ENCODE measurements around the gene IQGAP2.
"Not testable (repeated sequence)": the region's sequence is repeated elsewhere in the genome, so short reads cannot be mapped to it uniquely, and the experiment has no call there.

IQGAP2 gene
- 284 to 307 reads per million in 2 experiments for total RNA-seq

- peak; percentile 73 for DNase-seq (ENCODE audit: low read depth)
Measured at GRCh38 chr5:76402886-76403765, at the start of gene IQGAP2. IQGAP2 (plus strand) TSS chr5:76403285; CDS start chr5:76403546, 261 bp downstream.

GRCh38 chr5:76356887-76357286 lies 46.2 kb upstream of the IQGAP2 start:
- DNase-seq (ENCODE audit: low read depth) = no peak

- no peak for DNase-seq (ENCODE audit: low read depth)
Measured at GRCh38 chr5:76363352-76364225, 39.5 kb upstream of the IQGAP2 start.

- DNase-seq (ENCODE audit: low read depth) = no peak
Measured at GRCh38 chr5:76364226-76364589, 38.9 kb upstream of the IQGAP2 start.

GRCh38 chr5:76365561-76365960 lies 37.5 kb upstream of the IQGAP2 start:
- no peak for DNase-seq (ENCODE audit: low read depth)

- DNase-seq (ENCODE audit: low read depth) = no peak
Measured at GRCh38 chr5:76366596-76366995, 36.5 kb upstream of the IQGAP2 start.

- DNase-seq (ENCODE audit: low read depth) = no peak
Measured at GRCh38 chr5:76367623-76368371, 35.3 kb upstream of the IQGAP2 start.

GRCh38 chr5:76368941-76369340 lies 34.1 kb upstream of the IQGAP2 start:
- DNase-seq (ENCODE audit: low read depth) = no peak

- not testable (repeated sequence) for DNase-seq (ENCODE audit: low read depth)
Measured at GRCh38 chr5:76369668-76370067, 33.4 kb upstream of the IQGAP2 start.

- no peak for DNase-seq (ENCODE audit: low read depth)
Measured at GRCh38 chr5:76371960-76372322, 31.1 kb upstream of the IQGAP2 start.

- no peak for DNase-seq (ENCODE audit: low read depth)
Measured at GRCh38 chr5:76372323-76373054, 30.6 kb upstream of the IQGAP2 start.

GRCh38 chr5:76376148-76376865 lies 26.8 kb upstream of the IQGAP2 start:
- no peak for DNase-seq (ENCODE audit: low read depth)

GRCh38 chr5:76376866-76377230 lies 26.2 kb upstream of the IQGAP2 start:
- DNase-seq (ENCODE audit: low read depth) = no peak

- DNase-seq (ENCODE audit: low read depth) = no peak
Measured at GRCh38 chr5:76378355-76378754, 24.7 kb upstream of the IQGAP2 start.

- no peak for DNase-seq (ENCODE audit: low read depth)
Measured at GRCh38 chr5:76379316-76379715, 23.8 kb upstream of the IQGAP2 start.

- no peak for DNase-seq (ENCODE audit: low read depth)
Measured at GRCh38 chr5:76379855-76380254, 23.2 kb upstream of the IQGAP2 start.

GRCh38 chr5:76380346-76381066 lies 22.6 kb upstream of the IQGAP2 start:
- DNase-seq (ENCODE audit: low read depth) = no peak

GRCh38 chr5:76383126-76383832 lies 19.8 kb upstream of the IQGAP2 start:
- no peak for DNase-seq (ENCODE audit: low read depth)

GRCh38 chr5:76384189-76384588 lies 18.9 kb upstream of the IQGAP2 start:
- no peak for DNase-seq (ENCODE audit: low read depth)

GRCh38 chr5:76384705-76385104 lies 18.4 kb upstream of the IQGAP2 start:
- DNase-seq (ENCODE audit: low read depth) = no peak

All from T follicular helper cell (primary cell).